ENCODE measurements around the gene DMGDH.

DNA sequence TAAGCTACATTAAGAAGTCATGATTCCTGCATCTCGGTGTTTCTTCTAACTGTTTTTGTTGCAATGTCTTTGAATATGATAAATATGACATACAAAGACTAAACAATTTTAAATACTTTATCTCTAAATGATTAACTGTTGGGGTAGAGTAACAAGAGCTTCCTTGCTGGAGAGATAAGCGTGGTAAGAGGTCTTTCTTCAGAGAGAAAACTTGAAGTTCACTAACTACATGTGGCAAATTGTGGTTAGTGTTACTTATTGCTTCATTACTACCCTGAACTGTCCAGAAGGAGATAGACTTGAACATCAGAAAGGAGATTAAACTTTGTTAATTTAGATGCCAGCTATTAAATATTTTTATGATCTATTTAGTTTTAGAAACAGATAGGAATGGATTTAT, 77.3 kb downstream of the DMGDH start:
- TF ChIP-seq POLR2A (IDR thresholded peaks at IDR 0.05; ENCODE audit: low read length) (no peak), GATA1 (IDR thresholded peaks at IDR 0.05; ENCODE audit: low read depth, low read length) (no peak)

All from erythroblast (primary cell).